NK-92 (cell line): ENCODE results near the gene STATH.
"Not testable (repeated sequence)": the region's sequence is repeated elsewhere in the genome, so short reads cannot be mapped to it uniquely, and the experiment has no call there.

Experiments used
- DNase-seq: peaks from one replicate; lab custom pipeline; 2025; ENCODE audit not compliant: unreplicated experiment; lab: John Stamatoyannopoulos, UW

STATH gene

GRCh38 chr4:69995526-69996016 lies at the start of gene STATH:
Gene STATH, plus strand, starts transcription at chr4:69995966. Its CDS starts 2,472 bp downstream, at chr4:69998438.
- no peak for DNase-seq

GRCh38 chr4:69951602-69952001 lies 44.2 kb upstream of the STATH start:
- no peak for DNase-seq

- no peak for DNase-seq
Observed at GRCh38 chr4:69957209-69957608, 38.6 kb upstream of the STATH start.

- DNase-seq, result no peak
Observed at GRCh38 chr4:69965628-69966027, 30.1 kb upstream of the STATH start, which contains the start of gene CSN2. Gene CSN2, minus strand, starts transcription at chr4:69965728. Its CDS starts 4,733 bp downstream, at chr4:69960995.

GRCh38 chr4:69970071-69970470 lies 25.7 kb upstream of the STATH start:
- DNase-seq, result no peak

- no peak for DNase-seq
Observed at GRCh38 chr4:69974631-69975030, 21.1 kb upstream of the STATH start.

- no peak for DNase-seq
Observed at GRCh38 chr4:69977582-69977981, 18.2 kb upstream of the STATH start.

GRCh38 chr4:69984030-69984443 lies 11.7 kb upstream of the STATH start:
- no peak for DNase-seq

GRCh38 chr4:69986663-69987062 lies 9.1 kb upstream of the STATH start:
- DNase-seq, result no peak

- no peak for DNase-seq
Observed at GRCh38 chr4:69991016-69991415, 4.8 kb upstream of the STATH start.

- no peak for DNase-seq
Observed at GRCh38 chr4:69994782-69995181, 984 bp upstream of the STATH start.

GRCh38 chr4:69999420-69999819 lies 3.7 kb downstream of the STATH start:
- DNase-seq, result no peak

GRCh38 chr4:70000711-70001110 lies 4.9 kb downstream of the STATH start:
- DNase-seq, result no peak

- no peak for DNase-seq
Observed at GRCh38 chr4:70002507-70002906, 6.7 kb downstream of the STATH start.

- no peak for DNase-seq
Observed at GRCh38 chr4:70008771-70009170, 13.0 kb downstream of the STATH start.

- DNase-seq, result not testable (repeated sequence)
Observed at GRCh38 chr4:70019006-70019405, 23.2 kb downstream of the STATH start.

GRCh38 chr4:70023218-70023617 lies 27.5 kb downstream of the STATH start:
- DNase-seq, result no peak

- DNase-seq, result no peak
Observed at GRCh38 chr4:70027011-70027410, 31.2 kb downstream of the STATH start.

GRCh38 chr4:70028159-70028558 lies 32.4 kb downstream of the STATH start, which contains the start of gene HTN3:
Gene HTN3, plus strand, starts transcription at chr4:70028459. Its CDS starts 2,282 bp downstream, at chr4:70030741.
- DNase-seq, result not testable (repeated sequence)

- DNase-seq, result not testable (repeated sequence)
Observed at GRCh38 chr4:70037559-70037958, 41.8 kb downstream of the STATH start.

GRCh38 chr4:70039928-70040327 lies 44.2 kb downstream of the STATH start:
- DNase-seq, result not testable (repeated sequence)

GRCh38 chr4:70041652-70042286 lies 46.0 kb downstream of the STATH start:
- DNase-seq, result no peak

- DNase-seq, result not testable (repeated sequence)
Observed at GRCh38 chr4:70050138-70050537, 54.4 kb downstream of the STATH start, which contains the start of gene HTN1. Gene HTN1, plus strand, starts transcription at chr4:70050438. Its CDS starts 2,639 bp downstream, at chr4:70053077.
